Upper lobe of right lung (tissue), 1 donor: ENCODE measurements around the gene ZNF548. TPM values are rescaled to one million over a fixed set of nuclear protein-coding genes. Genes with fewer than 3 reads are reported as not detected.
"Not testable (repeated sequence)": the region's sequence is repeated elsewhere in the genome, so short reads cannot be mapped to it uniquely, and the experiment has no call there.

ENCODE experiments used
- ATAC-seq: fragments of 200-7000 bp; cut with Tn5 transposase; one replicate; pipeline ENCODE4 v1.9.1; 2020; ENCODE audit warnings: mild to moderate bottlenecking, moderate library complexity
- DNase-seq: peaks from one replicate; pipeline ENCODE4 v3.0.0-alpha.2; 2020
- H3K27ac ChIP-seq: fragments of 200-600 bp; one replicate; pipeline ENCODE4 v1.8.0; 2022
- H3K27me3 ChIP-seq: fragments of 200-600 bp; one replicate; pipeline ENCODE4 v1.8.0; 2022; ENCODE audit warnings: mild to moderate bottlenecking
- H3K36me3 ChIP-seq: fragments of 200-600 bp; one replicate; pipeline ENCODE4 v1.8.0; 2022
- H3K4me1 ChIP-seq: fragments of 200-600 bp; one replicate; pipeline ENCODE4 v1.8.0; 2022
- H3K4me3 ChIP-seq: fragments of 200-600 bp; one replicate; pipeline ENCODE4 v1.8.0; 2022; ENCODE audit warnings: mild to moderate bottlenecking
- H3K9me3 ChIP-seq: fragments of 200-600 bp; one replicate; pipeline ENCODE4 v1.8.0; 2022
- CTCF ChIP-seq: fragments of 200-600 bp; IDR thresholded peaks from one replicate; pipeline ENCODE4 v1.8.0; 2022; ENCODE audit warnings: antibody characterized with exemption
- intact Hi-C: fragments of 100-400 bp; cut with DNase I; formaldehyde crosslinking; loops from one replicate; pipeline ENCODE4 v1.11.0; 2022
- total RNA-seq: library from RNA; stranded (reverse); fragmentation: NEBNext Ultra II Directional; extraction: Animal tissue kit (Norgen Biotek cat#: 25700); gene quantifications from one replicate; pipeline ENCODE4 v1.2.1, GENCODE V29; 2021
- donor health status: DM: no; HTN: yes; CAD: no; lungs with severe emphysema.

ZNF548 gene
- total RNA-seq, 1 donor from 2014 or later, result 18.6 TPM

- intact Hi-C loops, result no loop called here
- DNase-seq, result no peak
- Histone ChIP-seq H3K4me1 (peaks cover 6% of the 10 kb centered on the region), H3K36me3 (no peaks in the 10 kb centered on the region), H3K27me3 (no peaks in the 10 kb centered on the region), H3K9me3 (peaks cover 3% of the 10 kb centered on the region), H3K4me3 (peak overlapping the region; percentile 65), H3K27ac (peak overlapping the region; percentile 89)
- TF ChIP-seq CTCF, result no peak
- ATAC-seq, result no peak
These were observed 25.9 kb upstream of the ZNF548 start for GRCh38 chr19:57363688-57364181.

GRCh38 chr19:57366776-57367175, 22.9 kb upstream of the ZNF548 start:
- no peak for DNase-seq
- Histone ChIP-seq H3K4me3 (no peak overlapping the region), H3K9me3 (no peaks in the 10 kb centered on the region), H3K4me1 (peaks cover 6% of the 10 kb centered on the region), H3K27ac (no peak overlapping the region), H3K27me3 (no peaks in the 10 kb centered on the region), H3K36me3 (peaks cover 2% of the 10 kb centered on the region)
- ATAC-seq, result no peak
- no peak for TF ChIP-seq CTCF
- intact Hi-C loops, result no loop called here

GRCh38 chr19:57374179-57374578, 15.5 kb upstream of the ZNF548 start:
- no peak for DNase-seq
- peaks cover 22% of the 10 kb centered on the region for H3K9me3 ChIP-seq
- intact Hi-C loops, result no loop called here
- no peak for TF ChIP-seq CTCF
- no peak overlapping the region for H3K4me3 ChIP-seq
- no peak overlapping the region for H3K27ac ChIP-seq
- H3K27me3 ChIP-seq, result no peaks in the 10 kb centered on the region
- ATAC-seq, result no peak
- H3K36me3 ChIP-seq, result peaks cover 29% of the 10 kb centered on the region
- H3K4me1 ChIP-seq, result no peaks in the 10 kb centered on the region

DNA sequence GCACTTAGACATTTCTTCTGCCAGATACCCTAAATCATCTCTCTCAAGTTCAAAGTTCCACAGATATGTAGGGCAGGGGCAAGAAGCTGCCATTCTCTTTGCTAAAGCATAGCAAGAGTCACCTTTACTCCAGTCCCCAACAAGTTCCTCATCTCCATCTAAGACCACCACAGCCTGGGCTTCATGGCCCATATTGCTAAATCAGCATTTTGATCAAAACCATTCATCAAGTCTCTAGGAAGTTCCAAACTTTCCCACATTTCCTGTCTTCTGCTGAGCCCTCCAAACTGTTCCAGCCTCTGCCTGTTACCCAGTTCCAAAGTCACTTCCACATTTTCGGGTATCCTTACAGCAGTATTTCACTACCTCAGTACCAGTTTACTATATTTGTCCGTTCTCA, 15.0 kb upstream of the ZNF548 start:
- H3K27ac ChIP-seq, DNase-seq, ATAC-seq, H3K27me3 ChIP-seq, H3K4me1 ChIP-seq, intact Hi-C loops, H3K4me3 ChIP-seq: not testable (repeated sequence)
- Histone ChIP-seq H3K36me3 (peaks cover 29% of the 10 kb centered on the region), H3K9me3 (peaks cover 22% of the 10 kb centered on the region)

- Histone ChIP-seq H3K9me3 (peaks cover 28% of the 10 kb centered on the region), H3K36me3 (peaks cover 29% of the 10 kb centered on the region)
- no peak for ATAC-seq
These were observed 13.5 kb upstream of the ZNF548 start for GRCh38 chr19:57376151-57376550.

More at GRCh38 chr19:57376151-57376550, 13.5 kb upstream of the ZNF548 start:
- intact Hi-C loops, result no loop called here
- no peak overlapping the region for H3K27ac ChIP-seq
- no peak for TF ChIP-seq CTCF
- no peak overlapping the region for H3K4me3 ChIP-seq
- H3K4me1 ChIP-seq, result no peaks in the 10 kb centered on the region
- no peaks in the 10 kb centered on the region for H3K27me3 ChIP-seq
- DNase-seq, result no peak
